ENCODE data around the gene ABL1.

Gene ABL1

DNA sequence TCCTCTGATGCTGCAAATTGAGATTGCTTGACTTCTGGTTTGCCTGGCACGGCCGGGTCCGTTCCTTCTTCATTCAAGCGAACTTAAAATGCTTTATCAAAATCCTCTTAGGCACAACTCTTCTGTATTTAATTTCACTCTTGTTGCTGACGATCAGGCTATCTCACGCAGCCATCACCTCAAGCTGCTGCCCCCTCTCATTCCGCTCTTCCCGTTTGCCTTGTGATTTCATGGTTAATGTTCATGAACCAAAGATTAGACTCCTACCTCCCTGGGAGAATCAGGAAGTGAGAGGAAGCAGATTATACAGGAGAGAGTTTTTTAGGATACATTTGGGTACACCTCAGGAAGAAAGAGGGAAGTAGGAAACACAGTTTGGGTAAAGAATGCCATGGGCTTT, 38.9 kb downstream of the ABL1 start:
- DNase-seq = no peak

DNA sequence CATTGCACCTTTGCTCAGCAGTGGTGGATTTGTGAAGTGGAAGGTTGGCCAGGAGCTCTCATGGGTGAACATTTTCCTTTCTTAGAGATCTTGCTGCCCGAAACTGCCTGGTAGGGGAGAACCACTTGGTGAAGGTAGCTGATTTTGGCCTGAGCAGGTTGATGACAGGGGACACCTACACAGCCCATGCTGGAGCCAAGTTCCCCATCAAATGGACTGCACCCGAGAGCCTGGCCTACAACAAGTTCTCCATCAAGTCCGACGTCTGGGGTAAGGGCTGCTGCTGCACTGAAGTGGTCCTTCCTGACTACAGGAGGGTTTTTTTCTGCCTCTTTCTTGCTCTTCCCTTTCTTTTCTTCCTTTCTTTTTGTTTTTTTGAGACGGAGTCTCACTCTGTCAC, 39.7 kb downstream of the ABL1 start:
- DNase-seq = no peak

- DNase-seq = no peak
Measured at GRCh38 chr9:130877300-130877699, 42.2 kb downstream of the ABL1 start.

DNA sequence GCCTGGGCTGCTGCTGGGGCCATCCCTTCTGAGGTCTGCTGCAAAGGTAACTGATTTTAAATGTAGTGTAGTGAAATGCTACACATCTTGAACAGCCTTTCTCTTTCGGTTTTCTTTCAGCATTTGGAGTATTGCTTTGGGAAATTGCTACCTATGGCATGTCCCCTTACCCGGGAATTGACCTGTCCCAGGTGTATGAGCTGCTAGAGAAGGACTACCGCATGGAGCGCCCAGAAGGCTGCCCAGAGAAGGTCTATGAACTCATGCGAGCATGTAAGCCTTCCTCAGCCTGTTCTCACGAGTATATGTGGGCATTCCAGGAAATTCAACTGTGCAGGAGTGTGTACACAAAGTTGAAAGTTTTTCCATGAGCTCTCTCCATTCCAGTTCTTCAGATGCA, 43.2 kb downstream of the ABL1 start:
- no peak for DNase-seq

DNA sequence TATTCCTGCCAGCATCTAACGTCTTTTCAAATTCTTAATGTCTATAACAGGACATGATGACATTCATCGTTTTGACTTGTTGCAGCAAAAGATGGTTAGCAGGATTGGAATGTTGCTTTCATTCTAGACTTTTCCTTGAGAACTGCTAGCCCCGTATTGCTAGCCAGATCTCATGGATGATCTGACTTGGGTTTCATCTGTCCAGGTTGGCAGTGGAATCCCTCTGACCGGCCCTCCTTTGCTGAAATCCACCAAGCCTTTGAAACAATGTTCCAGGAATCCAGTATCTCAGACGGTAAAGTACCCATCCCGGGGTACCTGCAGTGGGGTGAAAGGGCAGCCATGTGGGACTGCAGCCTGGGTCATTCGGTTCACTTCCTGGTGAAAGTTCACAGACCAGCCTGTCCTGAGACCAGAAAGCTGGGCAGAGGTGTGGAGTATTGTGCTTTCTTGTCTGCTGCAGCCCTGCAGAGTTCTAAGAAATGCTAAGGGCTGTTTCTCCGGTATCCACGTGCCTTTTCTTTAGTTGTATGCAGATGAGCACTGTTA, 44.9 kb downstream of the ABL1 start:
- no peak for DNase-seq

GRCh38 chr9:130880599-130881220, 45.7 kb downstream of the ABL1 start:
- no peak for DNase-seq

GRCh38 chr9:130881516-130881915, 46.5 kb downstream of the ABL1 start:
- no peak for DNase-seq

GRCh38 chr9:130882696-130883225, 47.7 kb downstream of the ABL1 start:
- DNase-seq = no peak

GRCh38 chr9:130883479-130883878, 48.4 kb downstream of the ABL1 start:
- no peak for DNase-seq

GRCh38 chr9:130884111-130884531, 49.1 kb downstream of the ABL1 start:
- no peak for DNase-seq

- no peak for DNase-seq
Measured at GRCh38 chr9:130884542-130885483, 49.8 kb downstream of the ABL1 start.

DNA sequence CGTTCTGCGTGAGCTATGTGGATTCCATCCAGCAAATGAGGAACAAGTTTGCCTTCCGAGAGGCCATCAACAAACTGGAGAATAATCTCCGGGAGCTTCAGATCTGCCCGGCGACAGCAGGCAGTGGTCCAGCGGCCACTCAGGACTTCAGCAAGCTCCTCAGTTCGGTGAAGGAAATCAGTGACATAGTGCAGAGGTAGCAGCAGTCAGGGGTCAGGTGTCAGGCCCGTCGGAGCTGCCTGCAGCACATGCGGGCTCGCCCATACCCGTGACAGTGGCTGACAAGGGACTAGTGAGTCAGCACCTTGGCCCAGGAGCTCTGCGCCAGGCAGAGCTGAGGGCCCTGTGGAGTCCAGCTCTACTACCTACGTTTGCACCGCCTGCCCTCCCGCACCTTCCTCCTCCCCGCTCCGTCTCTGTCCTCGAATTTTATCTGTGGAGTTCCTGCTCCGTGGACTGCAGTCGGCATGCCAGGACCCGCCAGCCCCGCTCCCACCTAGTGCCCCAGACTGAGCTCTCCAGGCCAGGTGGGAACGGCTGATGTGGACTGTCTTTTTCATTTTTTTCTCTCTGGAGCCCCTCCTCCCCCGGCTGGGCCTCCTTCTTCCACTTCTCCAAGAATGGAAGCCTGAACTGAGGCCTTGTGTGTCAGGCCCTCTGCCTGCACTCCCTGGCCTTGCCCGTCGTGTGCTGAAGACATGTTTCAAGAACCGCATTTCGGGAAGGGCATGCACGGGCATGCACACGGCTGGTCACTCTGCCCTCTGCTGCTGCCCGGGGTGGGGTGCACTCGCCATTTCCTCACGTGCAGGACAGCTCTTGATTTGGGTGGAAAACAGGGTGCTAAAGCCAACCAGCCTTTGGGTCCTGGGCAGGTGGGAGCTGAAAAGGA, 50.7 kb downstream of the ABL1 start:
- no peak for DNase-seq

DNA sequence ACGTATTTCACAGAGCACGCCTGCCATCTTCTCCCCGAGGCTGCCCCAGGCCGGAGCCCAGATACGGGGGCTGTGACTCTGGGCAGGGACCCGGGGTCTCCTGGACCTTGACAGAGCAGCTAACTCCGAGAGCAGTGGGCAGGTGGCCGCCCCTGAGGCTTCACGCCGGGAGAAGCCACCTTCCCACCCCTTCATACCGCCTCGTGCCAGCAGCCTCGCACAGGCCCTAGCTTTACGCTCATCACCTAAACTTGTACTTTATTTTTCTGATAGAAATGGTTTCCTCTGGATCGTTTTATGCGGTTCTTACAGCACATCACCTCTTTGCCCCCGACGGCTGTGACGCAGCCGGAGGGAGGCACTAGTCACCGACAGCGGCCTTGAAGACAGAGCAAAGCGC, 51.9 kb downstream of the ABL1 start:
- DNase-seq = no peak

- no peak for DNase-seq
Measured at GRCh38 chr9:130887494-130888144, 52.6 kb downstream of the ABL1 start.

GRCh38 chr9:130888146-130888885, 53.3 kb downstream of the ABL1 start:
- no peak for DNase-seq

- no peak for DNase-seq
Measured at GRCh38 chr9:130890124-130890523, 55.1 kb downstream of the ABL1 start.

- DNase-seq = no peak
Measured at GRCh38 chr9:130890870-130891687, 56.0 kb downstream of the ABL1 start.

DNA sequence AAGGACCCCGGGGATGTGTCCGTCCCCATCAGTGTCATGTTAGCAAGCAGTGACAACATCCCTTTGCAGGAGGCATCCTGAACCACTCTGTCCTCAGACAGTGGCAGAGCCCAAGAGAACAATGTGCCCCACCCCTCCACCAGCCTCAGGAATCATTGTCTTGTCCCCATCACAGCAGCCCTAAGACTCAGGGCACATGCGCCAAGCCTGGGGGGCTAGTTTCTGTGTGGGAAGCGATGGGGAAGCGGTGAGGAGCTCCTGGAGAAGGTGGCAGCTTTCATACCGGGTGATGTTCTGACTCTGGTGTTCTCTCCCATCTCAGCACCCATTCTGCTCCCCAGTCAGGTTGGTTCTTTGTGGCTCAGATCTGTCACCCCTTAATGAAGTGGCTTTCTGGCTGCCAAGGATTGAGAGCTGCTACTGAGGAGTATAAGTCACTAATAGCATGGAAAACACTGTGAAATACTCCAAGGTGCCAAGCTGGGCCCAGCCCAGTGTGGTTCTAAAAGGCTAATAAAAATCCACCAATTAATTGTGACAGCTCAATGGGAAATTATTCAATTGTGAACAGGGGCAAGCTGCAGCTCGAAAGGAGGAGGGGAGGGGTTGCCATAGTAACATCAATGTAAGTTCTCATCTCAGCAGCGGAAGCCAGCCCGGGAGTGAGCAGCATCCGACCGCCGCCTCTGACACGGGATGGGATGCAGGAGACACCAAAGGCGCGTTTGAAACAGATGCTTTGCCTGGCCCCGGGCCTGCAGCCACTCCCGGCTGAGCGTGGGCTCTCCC, 56.8 kb downstream of the ABL1 start:
- DNase-seq = no peak

DNA sequence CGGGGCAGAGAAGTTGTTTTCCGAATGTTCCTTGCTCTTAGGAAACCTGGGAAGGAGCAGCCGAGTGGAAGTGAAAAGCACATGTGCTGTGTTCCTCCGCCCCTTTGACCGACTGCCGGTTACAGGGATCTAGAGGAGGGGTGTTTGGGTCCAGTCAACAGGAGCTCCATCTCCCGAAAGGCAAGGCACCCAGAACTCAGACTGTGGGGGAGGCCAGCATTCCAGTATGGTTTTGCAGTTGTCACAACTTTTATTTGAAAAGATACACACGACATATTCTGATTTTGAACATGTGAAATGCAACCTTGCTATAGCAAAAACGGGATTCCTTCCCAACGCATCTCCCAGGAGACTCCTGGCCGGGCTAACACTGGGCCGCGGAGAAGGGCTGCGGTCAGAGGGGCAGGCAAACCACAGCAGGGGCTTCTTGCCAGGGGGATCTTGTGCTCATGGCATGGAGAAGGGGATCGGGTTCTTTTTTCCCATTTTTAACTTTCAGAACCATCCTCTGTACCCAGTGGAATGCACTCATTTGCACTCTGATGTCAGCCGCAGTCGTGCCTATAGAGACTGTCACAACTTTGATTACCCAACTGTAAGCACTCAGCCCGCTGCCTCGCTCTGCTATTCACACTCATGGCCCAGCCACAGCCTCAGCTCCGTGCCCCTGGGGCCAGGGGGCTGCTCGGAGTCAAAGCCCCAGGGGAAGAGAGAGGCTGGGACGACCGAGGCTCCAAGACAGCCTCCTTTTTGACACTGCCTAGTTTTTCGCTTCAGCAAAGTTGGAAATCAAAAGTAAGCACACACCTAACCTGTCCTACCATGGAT, 57.6 kb downstream of the ABL1 start:
- DNase-seq = no peak

Data from activated T-cell treated with anti-CD3 and anti-CD28 coated beads for 4 hours (primary cell).